ENCODE results near the gene RUBCN.
"Not testable (repeated sequence)": the region's sequence is repeated elsewhere in the genome, so short reads cannot be mapped to it uniquely, and the experiment has no call there.

RUBCN gene

DNA sequence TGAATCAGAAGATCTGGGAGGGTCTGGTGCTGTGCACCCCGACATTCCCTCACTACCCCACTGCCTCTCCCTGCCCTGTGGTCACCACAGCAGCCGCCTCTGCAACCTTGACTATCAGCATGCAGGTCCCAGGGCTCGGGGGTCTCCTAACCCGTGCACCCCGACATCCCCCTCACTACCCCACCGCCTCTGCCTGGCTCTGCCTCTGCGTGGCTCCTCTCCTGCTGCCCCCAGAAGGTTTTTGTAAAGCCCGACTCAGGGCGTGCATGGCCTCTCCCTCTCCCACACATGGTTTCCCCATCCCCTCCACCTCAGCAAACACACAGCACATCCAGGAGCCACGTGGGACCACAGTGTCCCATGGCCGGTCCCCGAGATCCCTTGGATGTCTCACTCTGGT, 79.7 kb downstream of the RUBCN start:
- not testable (repeated sequence) for FAIRE-seq

DNA sequence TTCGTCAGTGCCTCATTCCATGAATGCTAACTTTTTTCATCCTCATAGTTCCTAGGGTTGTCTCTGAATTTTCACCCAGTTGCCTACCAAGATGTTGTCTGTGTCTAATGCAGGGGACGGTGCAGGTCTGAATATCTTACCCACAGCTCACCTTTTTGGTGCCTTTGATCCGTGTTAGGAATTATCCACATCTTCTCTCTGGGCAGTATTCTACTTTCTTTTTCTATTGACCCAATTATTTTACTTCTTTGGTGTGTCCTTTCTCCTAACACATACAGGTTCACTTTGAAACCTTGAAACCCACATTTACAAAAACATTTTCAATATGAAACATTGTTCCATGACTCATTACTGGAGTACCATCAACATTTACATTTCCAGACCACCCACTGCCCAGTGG, 80.6 kb downstream of the RUBCN start:
- not testable (repeated sequence) for FAIRE-seq

DNA sequence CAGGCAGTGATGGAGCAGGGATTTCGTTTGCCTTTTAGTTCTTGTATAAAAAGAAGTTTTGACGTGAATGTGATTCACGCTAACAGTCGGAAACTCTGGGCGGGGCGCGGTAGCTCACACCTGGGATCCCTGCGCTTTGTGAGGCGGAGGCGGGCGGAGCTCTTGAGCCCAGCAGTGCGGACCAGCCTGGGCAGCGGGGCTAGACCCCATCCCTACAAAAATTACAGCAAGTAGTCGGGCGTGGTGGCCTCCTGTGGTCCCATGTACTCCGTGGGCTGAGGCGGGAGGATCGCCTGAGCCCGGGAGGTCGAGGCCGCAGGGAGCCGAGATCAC, 81.7 kb downstream of the RUBCN start:
- FAIRE-seq, result not testable (repeated sequence)

DNA sequence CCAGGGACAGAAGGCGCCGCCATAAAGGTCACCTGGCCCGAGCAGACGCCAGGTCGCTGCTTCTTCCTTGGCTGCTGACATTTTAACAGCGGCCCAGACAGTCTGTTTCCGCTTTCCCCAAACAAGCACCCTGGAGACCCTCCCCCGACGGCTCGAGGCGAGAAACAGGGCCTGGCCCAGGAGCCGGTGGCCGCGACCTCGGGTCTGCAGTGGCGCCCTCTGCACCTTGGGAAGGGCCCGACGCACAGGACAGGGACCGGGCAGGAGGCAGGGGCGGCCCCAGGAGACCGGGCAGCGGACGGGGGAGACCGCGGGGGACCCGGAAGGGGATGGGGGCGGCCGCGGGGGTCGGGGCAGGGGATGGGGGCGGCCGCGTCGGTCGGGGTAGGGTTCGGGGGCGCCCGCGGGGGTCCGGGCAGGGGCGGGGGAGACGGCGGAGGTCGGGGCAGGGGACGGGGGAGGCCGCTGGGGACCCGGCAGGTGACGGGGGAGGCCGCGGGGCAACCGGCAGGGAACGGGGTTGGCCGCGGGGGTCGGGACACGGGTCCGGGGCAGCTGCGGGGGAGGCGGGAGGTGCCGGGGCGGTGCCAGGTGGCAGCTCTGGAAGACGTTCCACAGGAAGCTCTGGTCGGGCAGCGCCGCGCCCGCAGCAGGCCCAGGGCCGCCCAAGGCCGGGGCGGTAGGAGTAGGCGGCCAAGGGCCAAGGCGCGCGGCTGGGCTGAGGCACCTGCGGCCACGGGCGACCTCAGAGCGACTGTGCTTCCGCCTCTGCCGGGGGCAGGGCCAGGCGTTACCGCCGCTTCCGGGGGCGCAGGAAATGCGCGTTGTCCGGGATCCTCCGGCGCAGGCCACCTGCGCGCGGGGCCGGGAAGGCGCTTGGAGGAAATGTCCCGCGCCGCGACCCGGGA, 82.4 kb downstream of the RUBCN start:
- FAIRE-seq, result not testable (repeated sequence)

DNA sequence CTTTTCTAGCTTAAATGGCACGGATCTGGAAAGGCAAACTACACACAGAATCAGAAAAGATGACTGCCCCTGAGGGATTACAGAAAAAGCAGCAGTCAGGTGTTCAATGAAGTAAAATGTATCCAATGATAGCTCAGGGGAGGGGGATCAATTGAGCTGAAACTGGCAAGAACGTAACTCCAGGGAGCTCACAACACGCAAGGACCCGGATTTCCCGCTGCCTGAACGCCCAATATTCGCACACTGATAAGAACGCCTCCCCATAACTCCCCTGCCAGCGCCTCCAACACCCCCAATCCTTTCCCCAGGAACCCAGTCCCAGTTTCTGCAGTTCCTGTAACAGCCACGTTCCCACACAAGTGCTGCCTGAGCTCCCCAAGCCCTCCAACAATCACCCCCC, 83.8 kb downstream of the RUBCN start:
- FAIRE-seq, result not testable (repeated sequence)

DNA sequence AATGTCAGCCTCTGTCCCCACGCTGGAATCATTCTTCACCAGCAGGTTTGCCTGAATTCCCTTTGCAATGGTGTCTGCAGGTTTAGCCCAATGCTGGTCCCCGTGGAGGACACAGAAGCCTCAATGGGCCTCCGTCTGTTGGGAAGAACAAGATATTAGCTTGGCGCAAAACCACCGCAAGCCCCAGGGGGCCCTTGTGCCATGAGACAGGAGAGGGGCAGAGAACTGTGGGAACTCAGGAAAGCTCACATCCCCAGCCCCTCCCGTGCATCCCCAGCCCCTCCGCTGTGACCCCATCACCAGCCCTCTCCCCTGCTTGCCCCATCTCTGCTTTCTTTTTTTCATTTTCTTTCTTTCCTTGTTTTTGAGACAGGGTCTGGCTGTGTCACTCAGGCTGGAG, 89.1 kb downstream of the RUBCN start:
- FAIRE-seq, result not testable (repeated sequence)

DNA sequence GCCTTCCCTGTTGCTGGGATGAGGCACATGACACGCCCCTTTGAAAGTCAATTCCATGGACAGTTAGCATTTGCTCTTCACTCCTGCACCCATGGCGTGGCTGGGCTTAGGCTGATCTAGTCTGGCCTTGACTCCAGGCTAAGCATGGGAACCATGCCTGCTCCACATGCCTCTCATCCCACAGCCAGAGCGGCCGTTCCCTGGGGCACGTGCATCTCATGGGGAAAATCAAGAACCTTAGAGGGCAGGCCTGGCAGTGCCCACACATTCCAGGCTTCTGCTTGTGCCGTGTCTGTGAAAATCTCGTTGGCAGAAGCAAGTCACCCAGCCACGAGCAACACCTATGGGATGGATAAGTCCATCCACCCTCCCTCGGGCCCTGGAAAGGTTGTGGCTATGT, 89.5 kb downstream of the RUBCN start:
- FAIRE-seq, result not testable (repeated sequence)

DNA sequence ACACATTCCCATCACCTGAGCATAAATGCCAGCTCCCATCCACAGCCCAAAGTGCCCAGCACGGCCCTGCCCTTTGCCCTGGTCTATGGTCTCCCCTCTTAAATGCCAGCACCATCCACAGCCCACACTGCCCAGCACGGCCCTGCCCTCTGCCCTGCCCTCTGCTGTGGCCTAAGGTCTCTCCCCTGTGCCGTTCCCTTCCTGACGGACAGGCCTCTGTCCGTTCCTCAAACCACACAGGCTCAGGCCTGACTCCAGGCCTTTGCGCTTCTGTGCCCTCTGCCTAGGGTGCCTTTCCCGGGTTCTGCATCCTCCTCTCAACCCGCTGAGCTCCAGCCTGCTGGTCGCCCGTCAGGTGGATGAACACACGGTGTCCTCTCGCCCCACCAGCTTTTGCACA, 90.4 kb downstream of the RUBCN start:
- FAIRE-seq, result not testable (repeated sequence)

DNA sequence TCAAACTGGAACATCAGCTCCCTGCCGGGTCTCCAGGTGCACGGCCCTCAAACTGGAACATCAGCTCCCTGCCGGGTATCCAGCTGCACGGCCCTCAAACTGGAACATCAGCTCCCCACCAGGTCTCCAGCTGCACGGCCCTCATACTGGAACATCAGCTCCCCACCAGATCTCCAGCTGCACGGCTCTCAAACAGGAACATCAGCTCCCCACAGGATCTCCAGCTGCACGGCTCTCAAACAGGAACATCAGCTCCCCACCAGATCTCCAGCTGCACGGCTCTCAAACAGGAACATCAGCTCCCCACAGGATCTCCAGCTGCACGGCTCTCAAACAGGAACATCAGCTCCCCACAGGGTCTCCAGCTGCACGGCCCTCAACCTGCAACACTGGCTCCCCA, 99.1 kb downstream of the RUBCN start:
- FAIRE-seq, result not testable (repeated sequence)

DNA sequence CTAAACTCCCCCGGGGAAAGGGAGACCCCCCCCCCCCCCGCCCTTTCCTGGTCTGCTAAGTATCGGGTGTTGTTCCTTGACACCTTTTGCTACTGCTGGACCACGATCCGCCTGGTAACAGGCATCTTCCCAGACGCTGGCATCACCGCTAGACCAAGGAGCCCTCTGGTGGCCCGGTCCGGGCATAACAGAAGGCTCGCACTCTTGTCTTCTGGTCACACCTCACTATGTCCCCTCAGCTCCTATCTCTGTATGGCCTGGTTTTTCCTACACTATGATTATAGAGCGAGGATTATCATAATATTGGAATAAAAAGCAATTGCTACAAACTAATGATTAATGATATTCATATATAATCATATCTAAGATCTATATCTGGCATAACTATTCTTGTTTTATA, 104.7 kb downstream of the RUBCN start:
- FAIRE-seq, result not testable (repeated sequence)

DNA sequence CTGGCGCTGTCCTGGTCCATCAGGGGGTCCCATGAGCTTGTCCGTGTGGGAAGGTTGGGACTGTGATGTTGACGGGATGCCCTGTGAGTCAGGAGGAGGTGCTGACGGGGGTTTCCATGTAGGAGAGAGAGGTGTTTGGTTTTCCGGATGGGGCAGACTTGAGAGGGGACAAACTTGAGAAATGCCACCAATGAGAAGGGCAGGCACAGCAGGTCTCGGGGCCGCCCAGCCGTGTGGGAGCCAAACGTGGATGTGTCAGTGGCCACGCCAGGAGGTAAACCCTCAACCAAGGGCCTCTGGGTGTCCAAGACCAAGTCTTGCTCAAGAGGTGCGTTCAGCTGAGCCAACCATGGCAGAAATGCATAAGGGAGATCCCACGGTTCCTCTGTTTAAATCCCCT, 105.9 kb downstream of the RUBCN start:
- not testable (repeated sequence) for FAIRE-seq

DNA sequence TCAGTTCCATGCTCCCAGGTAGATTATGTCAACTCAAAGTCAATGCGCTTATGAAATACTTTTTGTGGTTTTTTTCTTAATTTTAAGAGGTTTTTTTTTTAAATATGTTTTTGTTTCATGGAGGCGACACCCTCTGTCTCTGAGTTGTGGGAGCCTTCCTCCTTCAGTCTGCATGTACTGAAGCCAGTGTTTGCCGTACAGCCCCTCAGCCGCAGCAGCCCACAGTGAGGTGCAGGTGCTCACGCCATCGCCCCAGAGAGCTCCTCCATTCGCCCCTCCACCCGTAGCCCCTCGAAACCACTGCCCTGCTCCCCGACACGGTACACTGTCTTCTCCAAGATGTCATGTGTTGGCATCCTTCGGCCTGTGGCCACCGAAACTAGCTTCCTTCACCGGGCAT, 107.4 kb downstream of the RUBCN start:
- FAIRE-seq, result not testable (repeated sequence)

DNA sequence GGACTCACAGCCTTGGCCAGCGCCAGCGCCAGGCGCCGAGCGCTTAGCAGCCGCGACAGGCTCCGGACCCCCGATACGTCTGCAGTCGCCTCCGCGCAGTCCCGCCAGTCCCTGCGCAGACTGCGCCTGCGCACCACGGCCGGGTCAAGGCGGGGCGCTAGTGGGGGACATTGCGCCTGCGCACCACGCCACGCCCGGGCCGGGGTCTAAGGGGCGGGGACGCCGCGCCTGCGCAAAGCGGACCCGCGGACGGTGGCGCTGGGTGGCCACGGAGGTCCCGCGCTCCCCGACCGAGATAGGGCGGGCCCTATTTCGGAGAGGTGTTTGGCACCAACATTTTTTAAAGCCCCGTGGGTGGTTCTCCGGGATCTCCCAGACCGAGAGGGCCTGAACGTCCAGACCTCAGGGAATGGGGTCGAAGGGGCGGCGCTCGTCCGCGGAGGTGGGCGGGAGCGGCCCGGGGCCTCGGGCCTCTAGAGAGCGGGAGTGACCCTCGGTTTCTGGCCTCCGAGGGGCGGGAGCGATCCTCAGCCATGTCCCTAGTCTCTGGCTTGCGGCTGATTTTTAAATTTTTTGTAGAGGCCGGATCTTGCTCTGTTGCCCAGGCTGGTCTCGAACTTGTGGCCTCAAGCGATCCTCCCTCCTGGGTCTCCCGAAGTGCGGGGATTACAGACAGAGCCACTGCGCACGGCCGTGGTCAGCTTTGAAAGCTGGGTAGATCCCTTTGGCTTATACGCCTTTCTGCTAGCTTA, 108.8 kb downstream of the RUBCN start:
- FAIRE-seq, result not testable (repeated sequence)

DNA sequence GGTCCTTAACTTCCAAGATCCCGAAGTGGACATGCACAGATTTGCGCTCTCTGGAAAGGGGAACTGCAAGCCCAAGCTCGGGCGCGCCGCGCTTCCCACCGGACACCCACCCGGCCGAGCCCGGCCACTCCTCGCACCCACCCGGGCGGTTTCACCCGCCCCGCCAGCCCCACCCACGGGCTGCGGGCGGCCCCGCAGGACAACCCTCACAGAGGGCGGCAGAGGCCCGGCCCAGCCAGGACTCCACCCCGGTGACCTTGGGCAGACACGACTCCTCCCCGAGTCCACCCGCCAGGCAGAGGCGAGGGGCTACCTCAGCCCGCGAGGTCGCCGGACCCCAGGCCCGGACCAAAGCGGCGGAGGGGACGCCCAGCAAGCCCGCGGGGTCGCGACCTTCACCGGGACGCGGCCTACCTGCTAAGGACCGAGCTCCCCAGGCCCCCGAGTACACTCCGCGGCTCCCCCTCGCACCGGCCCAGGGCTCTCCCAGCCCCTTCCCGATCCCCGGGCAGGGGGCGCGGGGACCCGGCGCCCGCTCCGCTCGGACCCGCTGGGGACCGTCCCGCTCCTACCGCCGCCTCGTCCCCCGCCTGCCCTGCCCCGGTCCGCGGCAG, 109.4 kb downstream of the RUBCN start:
- FAIRE-seq, result not testable (repeated sequence)

DNA sequence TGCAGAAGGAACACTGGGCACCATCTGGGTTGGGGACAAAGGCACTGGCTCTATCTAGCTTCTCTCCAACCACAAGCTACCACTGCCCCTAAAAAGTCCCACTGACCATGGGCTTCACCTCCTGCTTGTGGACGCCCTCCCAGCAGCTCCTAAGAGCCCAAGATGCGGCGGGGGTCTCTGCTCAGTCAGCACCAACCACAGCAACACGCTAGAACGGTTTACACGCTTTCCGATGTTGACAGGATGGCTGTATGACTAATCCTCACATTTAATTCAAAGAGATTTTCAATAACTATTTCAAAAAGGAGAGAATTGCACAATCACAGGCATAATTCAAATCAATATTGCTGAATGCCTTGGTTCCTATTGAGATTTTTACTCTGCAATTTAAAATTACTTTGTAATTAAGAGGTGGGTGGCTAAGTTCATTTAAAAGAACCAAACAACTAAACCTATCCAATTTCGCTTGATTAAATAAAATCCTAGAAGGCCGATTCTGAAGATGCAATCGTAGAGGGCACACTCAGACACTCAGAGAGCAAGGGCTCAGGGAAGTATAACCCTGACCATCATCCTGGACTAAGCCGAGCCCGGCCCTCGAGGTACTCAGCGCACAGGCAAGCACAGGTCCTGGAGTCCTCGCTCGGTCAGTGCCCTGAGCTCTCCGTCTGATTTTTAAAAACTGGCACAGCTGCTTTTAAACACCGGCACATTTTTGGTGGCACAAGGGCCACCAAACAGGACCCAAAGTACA, 110.1 kb downstream of the RUBCN start:
- not testable (repeated sequence) for FAIRE-seq

DNA sequence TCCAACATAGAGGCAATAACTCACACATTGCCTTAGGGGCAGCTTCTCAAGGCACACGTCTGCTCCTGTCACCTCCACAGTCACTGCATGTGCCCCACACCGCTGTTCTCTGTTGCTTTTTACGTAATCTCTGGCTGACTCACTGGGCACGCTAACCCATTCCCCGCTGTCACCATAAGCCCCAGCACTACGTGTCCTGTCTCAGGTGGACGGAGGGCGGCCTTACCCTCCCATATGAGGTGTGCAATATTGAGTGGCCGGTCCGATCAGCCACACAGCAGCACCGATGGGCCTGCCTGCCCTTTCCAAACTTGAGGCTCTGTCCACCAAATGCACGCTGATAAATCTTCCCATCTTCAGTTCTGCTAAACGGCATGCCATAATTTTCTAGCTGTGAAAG, 115.2 kb downstream of the RUBCN start:
- FAIRE-seq, result not testable (repeated sequence)
